Kidney (tissue), 14 donors: ENCODE data around the gene PPOX. TPM values are rescaled to one million over a fixed set of nuclear protein-coding genes. Genes with fewer than 3 reads are reported as not detected.

ENCODE experiments used
- DNase-seq, 5 donors: peaks; one replicate each; pipeline ENCODE4 v3.0.0-alpha.2; 2013 to 2020
- FAIRE-seq: peaks from 2 replicates; lab custom pipeline; 2012; peaks lifted over from hg19 to GRCh38; lab: Jason Lieb, UNC
- H3K27ac ChIP-seq, 2 donors: one replicate each; pipeline ENCODE4 v1.7.0; 2013; ENCODE audit warnings: low read depth in 2 of 2, low read length in 2 of 2, inconsistent platforms in 1 of 2
- H3K27me3 ChIP-seq: one replicate; pipeline ENCODE4 v1.7.1; 2013; ENCODE audit warnings: low read length, inconsistent platforms; ENCODE audit not compliant: control insufficient read depth, insufficient read depth
- H3K36me3 ChIP-seq, 3 donors: one replicate each; pipeline versions ENCODE4 v1.7.0 to v1.7.1; 2013; ENCODE audit warnings: low read length in 3 of 3, control low read depth in 1 of 3, inconsistent platforms in 1 of 3; ENCODE audit not compliant: insufficient read depth in 3 of 3, control insufficient read depth in 2 of 3
- H3K4me1 ChIP-seq, 3 donors: one replicate each; pipeline versions ENCODE4 v1.7.0 to v1.7.1; 2013; ENCODE audit warnings: low read length in 3 of 3, inconsistent platforms in 1 of 3, low read depth in 1 of 3; ENCODE audit not compliant: control insufficient read depth in 2 of 3, insufficient read depth in 2 of 3
- H3K4me3 ChIP-seq, 3 donors: one replicate each; pipeline versions ENCODE4 v1.7.0 to v1.8.1; 2013; ENCODE audit warnings: low read length in 3 of 3, control low read depth in 1 of 3, inconsistent platforms in 1 of 3
- H3K9ac ChIP-seq, 3 donors: one replicate each; pipeline versions ENCODE4 v1.7.0 to v1.7.1; 2013; ENCODE audit warnings: low read length in 3 of 3, control low read depth in 1 of 3, inconsistent platforms in 1 of 3
- H3K9me3 ChIP-seq, 3 donors: one replicate each; pipeline versions ENCODE4 v1.7.0 to v1.7.1; 2013; ENCODE audit warnings: low read length in 3 of 3, control low read depth in 1 of 3, inconsistent platforms in 1 of 3; ENCODE audit not compliant: control insufficient read depth in 2 of 3, insufficient read depth in 1 of 3
- intact Hi-C: fragments of 100-400 bp; cut with DNase I; formaldehyde crosslinking; loops from one replicate; pipeline ENCODE4 v1.11.1; 2022
- polyA plus RNA-seq: library from polyadenylated mRNA; stranded (reverse); fragments of 350-450 nt; fragmentation: Illumina TruSeq; extraction: RNeasy Lipid Tissue Mini Kit (QIAGEN cat#74804); gene quantifications from one replicate; pipeline ENCODE4 v1.2.3, GENCODE V29; 2014; ENCODE audit warnings: low read depth, low replicate concordance; ENCODE audit not compliant: insufficient read depth
- total RNA-seq: library from RNA; stranded (reverse); fragmentation: NEBNext Ultra II Directional; extraction: Animal tissue kit (Norgen Biotek cat#: 25700); gene quantifications from one replicate; pipeline ENCODE4 v1.2.1, GENCODE V29; 2021
- TF ChIP-seq, protein P1 (sequence below): IDR thresholded peaks from 3 replicates; pipeline ENCODE4 v1.5.1; 2012; ENCODE audit warnings: mild to moderate bottlenecking, moderate library complexity, borderline replicate concordance; ENCODE audit not compliant: insufficient read depth; ENCODE audit errors: extremely low read depth
- donor health status: control.
- donor health status: control.
- donor health status: control.
- donor health status: control.
- donor health status: control.
- donor health status: DM: yes; HTN: yes; CAD: no.
- donor health status: Normal renal cell carcinoma (clear cell type).

PPOX gene
- total and polyA plus RNA-seq, 2 donors from 2014 or later, result 23.6 to 29.4 TPM

DNA sequence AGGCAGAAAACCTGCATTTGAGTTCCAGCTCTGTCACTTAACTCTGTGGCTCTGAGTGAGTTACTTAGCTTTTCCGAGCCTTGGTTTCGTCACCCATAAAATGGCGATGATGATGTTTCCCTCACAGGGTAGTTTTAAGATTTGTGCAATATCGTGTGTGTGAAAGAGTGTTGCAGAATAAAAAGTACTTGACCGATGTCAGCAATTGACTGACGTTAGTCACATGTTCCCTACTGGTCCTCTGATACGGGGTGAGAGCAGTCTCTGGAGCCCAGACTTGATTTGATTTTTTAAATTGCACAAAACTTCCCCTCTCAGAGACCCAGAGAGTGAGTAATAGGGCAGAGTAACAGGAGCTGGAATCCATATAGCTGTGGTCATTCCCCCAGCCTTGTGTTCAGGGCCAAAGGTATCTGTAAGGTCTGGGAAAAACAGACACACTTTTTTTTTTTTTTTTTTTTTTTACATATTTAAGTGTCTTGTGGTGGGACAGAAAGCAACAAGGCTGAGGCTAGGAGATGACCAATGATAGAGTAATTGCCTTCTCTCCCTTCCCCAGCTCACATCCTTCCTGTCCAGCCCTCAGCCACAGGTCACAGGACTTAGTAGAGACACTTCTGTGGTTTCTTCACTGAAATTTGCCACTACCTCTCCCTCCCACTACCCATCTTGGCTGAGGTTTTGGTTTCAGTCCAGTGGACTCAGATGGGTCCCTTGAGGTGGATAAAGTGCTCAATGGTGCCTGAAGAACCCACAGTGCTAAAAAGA lies 50.9 kb downstream of the PPOX start:
- Histone ChIP-seq H3K4me3 (peak overlapping the region in 1 of 3 donors; percentile 47), H3K27me3 (no peaks in the 10 kb centered on the region), H3K27ac (peak overlapping the region; percentile 55 to 87), H3K9me3 (no peaks in the 10 kb centered on the region), H3K4me1 (peaks cover 0 to 10% (median 4%) of the 10 kb centered on the region in 3 donors), H3K9ac (peak overlapping the region in 1 of 3 donors; percentile 36), H3K36me3 (peaks cover 11 to 21% (median 19%) of the 10 kb centered on the region in 3 donors)
- TF ChIP-seq, protein P1, sequence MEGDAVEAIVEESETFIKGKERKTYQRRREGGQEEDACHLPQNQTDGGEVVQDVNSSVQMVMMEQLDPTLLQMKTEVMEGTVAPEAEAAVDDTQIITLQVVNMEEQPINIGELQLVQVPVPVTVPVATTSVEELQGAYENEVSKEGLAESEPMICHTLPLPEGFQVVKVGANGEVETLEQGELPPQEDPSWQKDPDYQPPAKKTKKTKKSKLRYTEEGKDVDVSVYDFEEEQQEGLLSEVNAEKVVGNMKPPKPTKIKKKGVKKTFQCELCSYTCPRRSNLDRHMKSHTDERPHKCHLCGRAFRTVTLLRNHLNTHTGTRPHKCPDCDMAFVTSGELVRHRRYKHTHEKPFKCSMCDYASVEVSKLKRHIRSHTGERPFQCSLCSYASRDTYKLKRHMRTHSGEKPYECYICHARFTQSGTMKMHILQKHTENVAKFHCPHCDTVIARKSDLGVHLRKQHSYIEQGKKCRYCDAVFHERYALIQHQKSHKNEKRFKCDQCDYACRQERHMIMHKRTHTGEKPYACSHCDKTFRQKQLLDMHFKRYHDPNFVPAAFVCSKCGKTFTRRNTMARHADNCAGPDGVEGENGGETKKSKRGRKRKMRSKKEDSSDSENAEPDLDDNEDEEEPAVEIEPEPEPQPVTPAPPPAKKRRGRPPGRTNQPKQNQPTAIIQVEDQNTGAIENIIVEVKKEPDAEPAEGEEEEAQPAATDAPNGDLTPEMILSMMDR, result no peak
- no peak for FAIRE-seq
- peak in 1 of 5 donors; percentile 7 for DNase-seq
- intact Hi-C loops, result loop anchor here (10.0 kb wide), 1 partner anchor 158 kb away; no protein-coding TSS in a partner anchor

DNA sequence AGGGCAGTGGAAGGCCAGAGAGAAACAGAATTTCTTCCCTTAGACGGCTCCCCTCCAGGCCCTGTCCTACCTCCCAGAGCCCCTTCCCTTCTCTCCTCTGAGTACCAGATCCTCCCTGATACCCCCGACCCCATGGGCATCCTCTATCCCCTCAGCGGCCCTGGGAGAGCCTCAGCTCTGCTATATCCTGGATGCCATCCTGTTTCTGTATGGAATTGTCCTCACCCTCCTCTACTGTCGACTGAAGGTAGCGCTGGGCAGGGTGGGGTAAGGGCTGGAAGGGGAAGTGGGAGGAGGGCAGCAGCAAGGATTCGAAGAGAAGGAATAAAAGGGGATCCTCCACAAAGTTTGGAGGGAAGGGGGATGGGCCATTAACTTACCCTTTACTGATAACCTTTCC lies 51.6 kb downstream of the PPOX start:
- intact Hi-C loops, result loop anchor here (10.0 kb wide), 1 partner anchor 157 kb away; no protein-coding TSS in a partner anchor
- TF ChIP-seq, protein P1, result no peak
- Histone ChIP-seq H3K27me3 (no peaks in the 10 kb centered on the region), H3K36me3 (peaks cover 10 to 17% (median 15%) of the 10 kb centered on the region in 3 donors), H3K9ac (no peak overlapping the region), H3K4me3 (no peak overlapping the region), H3K4me1 (peaks cover 0 to 10% (median 4%) of the 10 kb centered on the region in 3 donors), H3K27ac (peak overlapping the region in 1 of 2 donors; percentile 59), H3K9me3 (no peaks in the 10 kb centered on the region)
- FAIRE-seq (no peak), DNase-seq (no peak)

DNA sequence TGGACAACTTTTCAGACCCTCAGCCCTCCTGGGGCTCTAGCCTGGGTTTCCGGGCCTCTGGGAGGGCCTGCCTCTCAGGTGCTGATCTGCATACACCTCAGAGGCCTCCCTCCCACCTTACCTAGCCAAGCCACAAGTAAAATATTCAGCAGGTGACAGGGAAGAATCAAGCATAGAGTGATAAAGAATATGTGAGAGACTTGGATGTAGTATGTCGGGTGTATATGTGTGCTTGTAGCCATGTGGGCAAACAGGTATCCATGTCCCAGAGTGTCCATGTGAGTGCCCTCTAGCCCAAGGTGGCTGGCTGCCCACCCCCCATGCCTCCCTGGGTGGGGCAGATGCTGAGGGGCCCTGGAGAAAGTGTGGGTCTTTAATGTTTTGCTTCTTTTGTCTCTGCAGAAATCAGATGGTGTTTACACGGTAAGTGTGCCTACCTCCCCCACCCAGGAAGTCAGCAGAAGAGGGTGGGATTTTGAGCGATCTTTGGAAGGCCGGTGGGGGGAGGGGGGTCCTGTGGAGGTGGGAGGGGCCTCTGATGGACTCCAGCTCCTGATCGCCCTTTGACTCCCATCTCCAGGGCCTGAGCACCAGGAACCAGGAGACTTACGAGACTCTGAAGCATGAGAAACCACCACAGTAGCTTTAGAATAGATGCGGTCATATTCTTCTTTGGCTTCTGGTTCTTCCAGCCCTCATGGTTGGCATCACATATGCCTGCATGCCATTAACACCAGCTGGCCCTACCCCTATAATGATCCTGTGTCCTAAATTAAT lies 52.3 kb downstream of the PPOX start:
- FAIRE-seq (no peak), DNase-seq (peak in 2 of 5 donors; percentile 12 to 48)
- Histone ChIP-seq H3K4me3 (no peak overlapping the region), H3K9ac (no peak overlapping the region), H3K27me3 (no peaks in the 10 kb centered on the region), H3K4me1 (peaks cover 0 to 10% (median 4%) of the 10 kb centered on the region in 3 donors), H3K9me3 (no peaks in the 10 kb centered on the region), H3K27ac (no peak overlapping the region), H3K36me3 (peaks cover 6 to 11% (median 10%) of the 10 kb centered on the region in 3 donors)
- intact Hi-C loops, result loop anchor here (10.0 kb wide), 1 partner anchor 156 kb away; no protein-coding TSS in a partner anchor
- TF ChIP-seq, protein P1, result no peak
